UCSD-AML1 (cell line): Measurements from ENCODE around the gene CEP76.
"Not testable (repeated sequence)": the region's sequence is repeated elsewhere in the genome, so short reads cannot be mapped to it uniquely, and the experiment has no call there.

Source experiments
- DNase-seq: peaks from one replicate; lab custom pipeline; 2025; ENCODE audit not compliant: unreplicated experiment; lab: John Stamatoyannopoulos, UW

Gene CEP76

GRCh38 chr18:12645751-12646203, 56.7 kb downstream of the CEP76 start:
- no peak for DNase-seq

GRCh38 chr18:12645254-12645653, 57.3 kb downstream of the CEP76 start:
- DNase-seq: no peak

GRCh38 chr18:12643756-12644155, 58.8 kb downstream of the CEP76 start:
- DNase-seq: not testable (repeated sequence)

GRCh38 chr18:12640881-12641200, 61.7 kb downstream of the CEP76 start:
- DNase-seq: no peak

- DNase-seq: no peak
Observed at GRCh38 chr18:12639990-12640880, 62.3 kb downstream of the CEP76 start.

GRCh38 chr18:12638644-12639124, 63.8 kb downstream of the CEP76 start:
- no peak for DNase-seq

GRCh38 chr18:12637901-12638643, 64.5 kb downstream of the CEP76 start:
- no peak for DNase-seq

GRCh38 chr18:12637393-12637792, 65.1 kb downstream of the CEP76 start:
- DNase-seq: no peak

GRCh38 chr18:12631831-12632477, 70.6 kb downstream of the CEP76 start:
- no peak for DNase-seq

GRCh38 chr18:12630136-12630535, 72.4 kb downstream of the CEP76 start:
- DNase-seq: no peak

- no peak for DNase-seq
Observed at GRCh38 chr18:12628706-12629702, 73.5 kb downstream of the CEP76 start.

GRCh38 chr18:12627199-12627598, 75.3 kb downstream of the CEP76 start:
- DNase-seq: not testable (repeated sequence)

GRCh38 chr18:12625241-12625640, 77.3 kb downstream of the CEP76 start:
- DNase-seq: no peak
